Measurements from ENCODE around the gene CHD2.

- TF ChIP-seq MAX (IDR thresholded peaks at IDR 0.05) = no peak
- no peak for TF ChIP-seq SMC3 (IDR thresholded peaks at IDR 0.05)
- no peak for TF ChIP-seq CTCF (IDR thresholded peaks at IDR 0.05)
- TF ChIP-seq CHD2 (IDR thresholded peaks at IDR 0.05; ENCODE audit: low read length, partially characterized antibody) = no peak
- TF ChIP-seq KDM1A (IDR thresholded peaks at IDR 0.05; ENCODE audit: low read depth) = no peak
- no peak for TF ChIP-seq RAD21 (conservative IDR thresholded peaks at IDR 0.05 in 1 of 2, IDR thresholded peaks at IDR 0.05 in 1 of 2)
- TF ChIP-seq EP300 (IDR thresholded peaks at IDR 0.05) = no peak
- TF ChIP-seq EHF (CRISPR knock-in tag; IDR thresholded peaks at IDR 0.05) = no peak
These were observed 7.9 kb upstream of the CHD2 start for GRCh38 chr15:92892201-92892555.

Data from A549 (cell line).